Stimulated activated CD8-positive, alpha-beta memory T cell treated with anti-CD3 and anti-CD28 coated beads, Interleukin-12 subunit alpha, Interleukin-12 subunit beta, amount 100 ng/mL, for 24 hours (primary cell): ENCODE measurements around the gene PRR18.

Source experiments
- DNase-seq: peaks from one replicate; pipeline ENCODE4 v3.0.0-alpha.2; 2020; ENCODE audit errors: extremely low read depth

PRR18 gene

GRCh38 chr6:166305562-166306117 lies 2.6 kb downstream of the PRR18 start:
- no peak for DNase-seq

- no peak for DNase-seq
Measured at GRCh38 chr6:166304106-166304505, 4.1 kb downstream of the PRR18 start.

GRCh38 chr6:166301611-166302529 lies 6.3 kb downstream of the PRR18 start:
- DNase-seq = no peak

GRCh38 chr6:166300357-166300987 lies 7.7 kb downstream of the PRR18 start:
- DNase-seq = no peak

- DNase-seq = no peak
Measured at GRCh38 chr6:166297606-166298005, 10.6 kb downstream of the PRR18 start.

- no peak for DNase-seq
Measured at GRCh38 chr6:166296035-166296883, 11.9 kb downstream of the PRR18 start.

GRCh38 chr6:166293731-166294584 lies 14.2 kb downstream of the PRR18 start:
- no peak for DNase-seq

- DNase-seq = no peak
Measured at GRCh38 chr6:166289207-166290060, 18.8 kb downstream of the PRR18 start.

GRCh38 chr6:166286839-166287271 lies 21.3 kb downstream of the PRR18 start:
- DNase-seq = no peak

- DNase-seq = no peak
Measured at GRCh38 chr6:166285233-166285632, 23.0 kb downstream of the PRR18 start.

GRCh38 chr6:166284640-166285039 lies 23.6 kb downstream of the PRR18 start:
- no peak for DNase-seq

GRCh38 chr6:166282394-166283032 lies 25.7 kb downstream of the PRR18 start:
- DNase-seq = no peak

- no peak for DNase-seq
Measured at GRCh38 chr6:166281104-166281503, 27.1 kb downstream of the PRR18 start.

GRCh38 chr6:166279393-166279679 lies 28.9 kb downstream of the PRR18 start:
- no peak for DNase-seq

GRCh38 chr6:166278579-166279392 lies 29.4 kb downstream of the PRR18 start:
- no peak for DNase-seq

GRCh38 chr6:166277892-166278578 lies 30.2 kb downstream of the PRR18 start:
- no peak for DNase-seq

- no peak for DNase-seq
Measured at GRCh38 chr6:166277018-166277417, 31.2 kb downstream of the PRR18 start.

GRCh38 chr6:166275714-166276166 lies 32.5 kb downstream of the PRR18 start:
- DNase-seq = peak; percentile 42
